Transverse colon (tissue), 4 donors: ENCODE results near the gene CREB5.

ENCODE experiments used
- POLR2A ChIP-seq: fragments of 450-650 bp; IDR thresholded peaks from one replicate; pipeline ENCODE4 v1.6.1; 2016; ENCODE audit warnings: antibody characterized with exemption, mild to moderate bottlenecking, moderate library complexity
- POLR2AphosphoS5 ChIP-seq, 3 donors: sonication (generic); formaldehyde crosslinking; IDR thresholded peaks; one replicate each; pipeline ENCODE4 v1.6.1; 2016; ENCODE audit warnings: antibody characterized with exemption in 3 of 3
- TF ChIP-seq, protein P1 (sequence below), 5 experiments: fragments of 200-600 bp in 3 of 5; fragments of 450-650 bp in 2 of 5; sonication (generic) in 3 of 5; IDR thresholded peaks; 1 replicate in 2 of 5; 2 replicates in 3 of 5; pipeline ENCODE4 v1.5.1; 2016 to 2017; ENCODE audit warnings: antibody characterized with exemption in 5 of 5, inconsistent platforms in 3 of 5, mild to moderate bottlenecking in 2 of 5, moderate library complexity in 1 of 5

DNA sequence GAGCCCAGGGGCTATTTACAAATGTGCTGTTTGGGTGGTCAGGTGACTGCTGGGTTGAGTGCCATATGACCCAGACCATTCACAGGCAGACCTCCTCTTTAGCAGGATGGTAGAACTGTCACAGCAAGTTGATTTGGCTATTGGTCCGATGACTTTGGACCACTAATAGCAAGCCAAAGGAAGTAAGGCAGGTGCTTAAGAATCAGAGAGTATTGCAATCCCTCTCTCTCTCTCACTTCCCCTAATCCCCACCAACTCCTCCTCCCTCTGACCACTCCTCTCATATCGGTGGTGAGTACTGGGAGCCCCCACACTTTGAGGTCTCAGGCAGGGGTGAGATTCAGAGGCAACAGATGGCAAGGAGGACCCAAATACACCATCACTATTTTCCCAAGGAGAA is 380.5 kb downstream of the CREB5 start:
- TF ChIP-seq, protein P1, sequence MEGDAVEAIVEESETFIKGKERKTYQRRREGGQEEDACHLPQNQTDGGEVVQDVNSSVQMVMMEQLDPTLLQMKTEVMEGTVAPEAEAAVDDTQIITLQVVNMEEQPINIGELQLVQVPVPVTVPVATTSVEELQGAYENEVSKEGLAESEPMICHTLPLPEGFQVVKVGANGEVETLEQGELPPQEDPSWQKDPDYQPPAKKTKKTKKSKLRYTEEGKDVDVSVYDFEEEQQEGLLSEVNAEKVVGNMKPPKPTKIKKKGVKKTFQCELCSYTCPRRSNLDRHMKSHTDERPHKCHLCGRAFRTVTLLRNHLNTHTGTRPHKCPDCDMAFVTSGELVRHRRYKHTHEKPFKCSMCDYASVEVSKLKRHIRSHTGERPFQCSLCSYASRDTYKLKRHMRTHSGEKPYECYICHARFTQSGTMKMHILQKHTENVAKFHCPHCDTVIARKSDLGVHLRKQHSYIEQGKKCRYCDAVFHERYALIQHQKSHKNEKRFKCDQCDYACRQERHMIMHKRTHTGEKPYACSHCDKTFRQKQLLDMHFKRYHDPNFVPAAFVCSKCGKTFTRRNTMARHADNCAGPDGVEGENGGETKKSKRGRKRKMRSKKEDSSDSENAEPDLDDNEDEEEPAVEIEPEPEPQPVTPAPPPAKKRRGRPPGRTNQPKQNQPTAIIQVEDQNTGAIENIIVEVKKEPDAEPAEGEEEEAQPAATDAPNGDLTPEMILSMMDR (IDR thresholded peaks at IDR 0.05) = no peak
- TF ChIP-seq POLR2A (no peak), POLR2AphosphoS5 (IDR thresholded peaks at IDR 0.05) (no peak)
